IPS-NIHi11 (cell line): ENCODE results near the gene SLC22A12.
"Not testable (repeated sequence)": the region's sequence is repeated elsewhere in the genome, so short reads cannot be mapped to it uniquely, and the experiment has no call there.

Source experiments
- DNase-seq: peaks from one replicate; pipeline ENCODE4 v3.0.0; 2012; ENCODE audit warnings: mixed read lengths, low spot score

SLC22A12 gene

DNA sequence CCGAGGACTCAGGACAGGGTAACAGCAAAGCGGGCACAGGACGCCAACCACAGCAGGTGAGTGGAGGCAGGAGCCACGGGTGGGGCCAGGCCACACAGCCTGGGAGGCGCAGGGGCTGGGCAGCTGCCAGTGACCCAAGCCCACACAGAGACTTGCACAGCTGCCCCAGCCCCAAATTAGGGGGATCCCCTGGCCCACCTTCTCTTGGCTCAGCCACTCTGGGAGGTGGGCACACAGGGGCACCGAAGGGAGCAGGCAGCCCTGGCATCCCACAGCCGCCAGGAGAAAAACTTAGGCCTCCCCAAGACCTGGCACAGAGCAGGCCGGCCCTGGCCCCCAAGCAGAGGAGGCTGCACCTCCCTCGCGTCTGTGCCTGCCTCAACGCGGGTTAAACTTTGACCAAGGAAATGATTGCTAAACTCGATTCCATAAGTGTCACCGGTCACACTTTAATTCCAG lies at the start of gene SLC22A12:
SLC22A12 (plus strand) TSS at position 458 of the 459 bp plus-strand sequence. CDS start 337 bp downstream, outside the sequence.
- peak; percentile 7 for DNase-seq

DNA sequence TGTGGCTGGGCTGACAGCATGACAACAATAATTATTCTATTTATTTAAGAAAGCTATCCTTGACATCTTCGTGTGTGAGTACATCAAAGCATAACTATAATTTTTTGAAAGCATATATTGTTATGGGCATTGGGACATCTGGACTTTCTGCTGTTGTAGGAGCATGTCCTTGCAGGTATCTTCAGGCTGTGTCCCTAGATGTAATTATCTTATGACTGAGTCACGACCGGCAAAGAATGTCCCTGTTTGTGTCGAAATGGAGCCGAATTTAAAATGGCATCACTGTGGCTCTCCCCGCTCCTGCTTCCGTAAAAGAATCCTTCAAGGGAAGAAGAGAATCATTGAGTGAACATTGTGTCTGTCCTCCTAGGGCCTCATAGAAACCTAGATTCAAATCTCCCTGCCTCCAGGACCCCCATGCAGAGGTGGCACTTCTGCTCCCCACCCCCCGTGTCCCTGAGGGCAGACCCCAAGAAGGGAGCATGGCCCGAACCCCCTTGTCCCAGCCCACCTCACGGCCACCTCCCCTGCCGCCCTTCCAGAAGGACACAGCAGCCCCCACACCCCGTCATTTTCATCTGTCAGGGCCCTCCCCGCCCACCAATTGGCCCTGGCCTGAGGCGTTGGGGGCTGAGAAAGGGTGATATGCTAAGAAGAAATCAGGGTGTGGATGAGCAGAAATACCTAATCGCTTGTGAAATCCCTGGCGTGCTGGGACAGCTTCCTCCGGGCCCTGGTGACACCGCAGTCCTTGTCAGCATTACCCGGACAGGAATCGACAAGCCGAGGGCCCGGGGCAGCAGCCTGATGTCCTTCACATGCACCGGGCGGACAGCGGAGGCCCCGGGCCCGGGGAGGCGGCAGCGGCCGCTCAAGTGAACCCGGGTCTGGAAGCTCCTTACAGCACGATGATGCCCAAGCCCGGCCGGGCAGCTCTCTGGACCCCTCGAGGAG lies 48.6 kb upstream of the SLC22A12 start:
- no peak for DNase-seq

DNA sequence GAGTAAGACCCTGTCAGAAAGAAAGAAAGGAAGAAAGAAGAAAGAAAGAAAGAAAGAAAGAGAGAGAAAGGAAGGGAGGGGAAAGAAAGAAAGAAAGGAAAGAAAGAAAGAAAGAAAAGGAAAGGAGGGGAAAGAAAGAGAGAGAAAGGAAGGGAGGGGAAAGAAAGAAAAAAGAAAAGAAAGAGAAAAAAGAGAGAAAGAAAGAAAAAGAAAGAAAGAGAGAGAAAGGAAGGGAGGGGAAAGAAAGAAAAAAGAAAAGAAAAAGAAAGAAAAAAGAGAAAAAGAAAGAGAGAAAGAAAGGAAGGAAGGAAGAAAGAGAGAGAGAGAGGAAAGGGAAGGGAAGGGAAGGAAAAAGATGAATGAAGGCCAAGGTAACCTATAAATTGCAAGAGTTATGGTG lies 47.2 kb upstream of the SLC22A12 start:
- no peak for DNase-seq

DNA sequence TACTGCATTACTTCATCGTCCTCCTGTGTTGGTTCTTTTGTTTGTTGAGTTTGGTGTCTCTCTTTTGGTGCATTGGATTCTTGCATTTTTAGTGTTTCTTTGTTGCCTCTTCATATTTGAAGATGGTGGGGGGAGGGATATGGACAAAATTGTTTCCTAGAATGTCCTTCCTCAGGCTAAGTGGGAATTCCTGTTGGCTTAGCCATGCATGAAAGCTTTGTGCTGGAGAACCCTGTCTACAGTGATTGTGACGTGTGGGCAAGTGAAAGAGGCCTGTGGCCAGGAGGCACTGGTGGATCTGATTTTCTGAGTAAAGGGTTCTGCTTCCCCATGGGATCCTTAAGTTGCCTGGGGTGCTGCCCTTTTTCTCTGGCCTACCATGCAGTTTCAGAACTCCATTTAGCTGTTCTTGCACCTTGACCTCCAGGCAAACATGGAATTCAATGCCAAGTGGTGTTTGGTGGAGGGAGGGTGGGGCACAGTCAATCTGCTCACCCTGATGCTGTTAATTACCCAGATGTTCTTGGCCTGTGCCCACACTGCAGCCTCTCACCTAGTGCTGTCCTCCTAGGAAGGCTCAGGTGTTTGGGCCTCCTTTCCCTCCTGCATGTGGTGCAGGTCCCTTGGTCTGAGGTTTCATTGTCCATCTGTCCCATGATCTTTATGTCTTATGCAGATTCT lies 46.3 kb upstream of the SLC22A12 start:
- DNase-seq, result no peak

DNA sequence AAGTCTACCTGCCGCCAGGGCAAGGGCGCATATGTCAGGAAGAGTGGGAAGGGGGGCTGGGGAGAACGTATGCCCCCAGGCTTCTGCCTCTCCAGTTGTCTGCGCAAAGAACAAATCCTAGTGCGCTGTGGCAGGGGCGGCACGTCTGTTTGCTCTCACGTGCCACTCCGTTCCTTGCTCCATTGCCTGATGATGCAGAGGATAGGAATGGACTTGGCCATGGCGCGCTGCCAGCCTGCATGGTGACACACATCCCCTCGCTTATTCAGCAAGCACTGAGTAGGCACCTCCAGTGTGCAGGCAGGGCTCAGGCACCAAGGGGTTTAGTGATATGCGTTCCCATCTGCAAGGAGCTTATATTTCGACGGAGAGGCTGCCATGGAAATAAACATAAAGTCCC lies 45.4 kb upstream of the SLC22A12 start:
- DNase-seq, result no peak

DNA sequence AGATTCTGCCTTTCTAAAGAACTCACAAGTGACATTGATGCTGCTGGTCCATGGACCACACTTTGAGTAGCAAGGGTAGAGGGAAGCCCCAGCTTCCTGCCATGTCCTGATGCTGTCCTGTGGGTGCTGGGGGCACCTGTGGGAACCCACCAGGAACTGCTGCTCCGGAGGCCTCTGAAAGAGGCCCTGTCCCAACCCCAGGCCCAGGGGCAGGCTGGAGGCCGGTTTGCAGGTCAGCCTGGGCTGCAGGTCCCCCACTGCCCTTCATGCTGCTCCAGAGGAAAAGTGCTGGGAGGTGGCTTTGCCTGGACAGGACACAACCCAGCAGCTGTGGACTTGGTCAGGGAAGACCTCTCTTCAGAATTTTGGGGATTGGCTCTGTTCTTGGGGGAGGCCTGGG lies 44.8 kb upstream of the SLC22A12 start:
- DNase-seq, result no peak

DNA sequence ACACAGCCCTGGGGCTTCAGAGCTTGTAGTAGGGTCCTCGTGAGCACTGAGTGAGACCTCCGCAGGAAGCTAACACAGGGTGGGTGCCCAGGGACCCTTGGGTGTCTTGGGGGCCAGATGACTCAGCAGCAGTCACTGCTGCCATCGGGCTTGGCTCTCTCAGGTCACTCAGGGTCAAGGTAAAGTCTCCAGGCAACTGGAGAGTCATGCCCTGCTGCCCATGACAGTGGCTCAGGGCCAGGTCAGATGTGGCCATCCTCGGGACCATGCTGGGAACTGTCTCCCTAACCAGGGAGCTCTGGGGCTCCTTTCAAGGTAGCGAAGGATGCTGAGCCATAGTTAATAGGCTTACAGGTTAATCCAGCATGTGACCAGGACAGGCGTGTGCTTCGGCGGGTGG lies 44.4 kb upstream of the SLC22A12 start:
- no peak for DNase-seq

DNA sequence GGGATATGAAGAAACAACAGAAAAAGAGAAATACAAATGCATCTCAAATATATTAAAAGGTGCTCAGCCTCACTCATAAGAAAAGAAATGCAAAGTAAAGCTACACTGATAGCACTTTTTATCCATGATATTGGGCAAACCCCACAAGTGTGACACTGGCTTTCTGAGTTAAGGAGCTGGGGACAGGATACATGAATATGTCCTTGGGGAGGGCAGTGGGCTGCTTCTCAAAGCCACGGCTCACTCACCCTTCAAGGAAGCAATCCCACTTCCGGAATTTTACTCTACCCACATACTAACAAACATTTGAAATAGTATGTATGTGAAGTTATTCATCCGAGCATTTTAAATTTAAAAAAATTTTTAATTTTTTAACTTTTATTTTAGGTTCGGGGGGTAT lies 41.1 kb upstream of the SLC22A12 start:
- no peak for DNase-seq

DNA sequence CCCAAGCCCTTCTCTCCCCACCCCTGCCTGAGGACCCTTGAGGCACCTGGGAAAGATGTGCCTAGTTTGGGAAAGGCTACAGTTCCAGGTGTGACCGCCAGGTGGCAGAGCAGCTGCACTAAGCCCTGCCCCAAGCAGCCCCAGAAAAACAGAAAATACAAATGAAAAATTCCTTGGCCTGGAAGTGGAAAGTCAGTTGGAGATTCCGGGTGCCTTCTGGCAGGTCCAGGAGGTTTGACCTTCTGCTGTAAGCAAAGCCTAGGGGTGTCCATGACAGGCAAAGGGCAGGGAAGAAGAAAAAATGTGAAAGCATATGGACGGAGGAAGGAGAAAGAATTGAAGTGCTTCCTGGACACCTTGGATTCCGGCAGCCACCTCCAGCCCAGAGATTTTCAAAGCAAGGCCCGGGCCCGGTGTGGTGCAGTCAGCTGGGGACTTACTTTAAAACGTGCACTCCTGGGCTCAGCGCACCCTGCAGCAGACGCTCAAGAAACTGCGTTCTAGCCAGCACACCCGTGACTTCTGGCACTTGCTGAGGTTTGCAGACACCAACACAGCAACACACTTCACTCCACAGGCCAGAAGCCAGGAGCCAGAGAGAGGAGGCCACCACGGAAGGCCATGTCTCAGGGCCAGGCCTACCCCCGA lies 37.3 kb upstream of the SLC22A12 start:
- peak; percentile 83 for DNase-seq

DNA sequence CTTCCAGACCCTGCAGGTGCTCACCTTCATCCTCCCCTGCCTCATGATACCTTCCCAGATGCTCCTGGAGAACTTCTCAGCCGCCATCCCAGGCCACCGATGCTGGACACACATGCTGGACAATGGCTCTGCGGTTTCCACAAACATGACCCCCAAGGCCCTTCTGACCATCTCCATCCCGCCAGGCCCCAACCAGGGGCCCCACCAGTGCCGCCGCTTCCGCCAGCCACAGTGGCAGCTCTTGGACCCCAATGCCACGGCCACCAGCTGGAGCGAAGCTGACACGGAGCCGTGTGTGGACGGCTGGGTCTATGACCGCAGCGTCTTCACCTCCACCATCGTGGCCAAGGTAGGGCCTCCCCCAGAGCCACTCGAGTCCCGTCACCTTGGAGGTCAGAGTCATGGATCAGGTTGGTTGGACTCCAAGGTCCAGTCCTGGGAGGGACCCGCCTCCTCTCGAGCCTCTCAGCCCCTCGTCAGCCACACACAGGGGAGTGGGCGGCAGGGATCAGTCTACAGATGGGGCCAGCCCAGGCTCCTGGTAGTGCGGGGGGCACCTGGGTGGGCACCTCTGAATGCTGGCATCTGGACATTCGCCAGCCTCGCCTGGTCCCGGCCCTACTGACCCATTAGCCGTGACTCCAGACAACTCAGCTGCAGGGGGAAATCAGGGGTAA lies 34.8 kb upstream of the SLC22A12 start:
- DNase-seq, result no peak

DNA sequence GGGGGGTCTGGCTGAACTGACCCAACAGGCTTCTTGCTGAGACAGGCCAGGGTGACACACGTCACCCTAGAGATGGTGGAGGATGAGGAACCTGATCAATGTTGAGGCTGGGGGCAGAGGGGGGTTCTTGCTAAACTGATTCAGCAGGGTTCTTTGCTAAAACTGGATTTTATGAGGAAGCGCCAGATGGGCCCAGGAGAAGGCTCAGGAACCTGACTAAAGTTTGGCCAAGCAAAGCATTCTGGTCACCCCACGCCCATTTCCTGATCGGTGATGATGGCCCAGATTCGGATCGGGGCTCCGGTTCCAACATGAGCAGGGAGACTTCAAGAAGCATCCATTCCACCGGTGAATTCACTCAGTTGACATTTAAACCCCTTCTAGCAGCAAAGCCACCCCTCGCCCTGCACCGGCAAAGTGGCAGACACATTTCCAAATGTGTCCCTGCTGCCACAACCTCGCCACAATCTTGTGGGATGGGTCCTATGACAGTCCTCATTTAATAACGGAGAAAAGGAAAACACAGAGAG lies 34.2 kb upstream of the SLC22A12 start:
- no peak for DNase-seq

DNA sequence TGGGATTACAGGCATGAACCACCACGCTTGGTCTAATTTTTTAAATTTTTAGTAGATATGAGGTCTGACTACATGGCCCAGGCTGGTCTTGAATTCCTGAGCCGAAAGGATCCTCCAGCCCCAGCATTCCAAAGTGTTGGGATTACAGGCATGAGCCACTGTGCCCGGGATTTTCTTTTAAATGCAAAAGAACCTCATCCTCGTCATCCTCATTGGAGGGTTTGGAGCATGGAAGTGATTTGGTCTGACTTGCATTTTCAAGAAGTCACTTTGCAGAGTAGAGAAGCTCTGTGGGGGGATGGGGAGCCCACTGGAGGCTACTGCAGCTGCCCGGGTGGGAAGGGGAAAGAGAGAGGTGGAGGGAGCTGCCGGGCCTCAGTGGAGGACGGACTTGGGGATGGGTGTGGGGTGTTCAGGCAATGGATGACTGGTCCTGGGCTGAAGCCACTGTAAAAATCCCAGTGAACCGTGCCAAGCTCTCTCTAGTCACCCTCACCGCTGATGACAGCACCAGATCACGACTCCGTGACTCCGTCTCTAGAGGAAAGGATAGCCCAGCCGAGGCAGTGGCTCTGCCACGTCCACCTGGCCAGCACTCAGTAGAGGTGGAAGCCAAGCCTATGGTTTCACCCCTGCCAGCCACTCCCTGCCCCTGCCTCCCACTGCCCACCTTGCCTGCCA lies 32.8 kb upstream of the SLC22A12 start:
- DNase-seq, result no peak

DNA sequence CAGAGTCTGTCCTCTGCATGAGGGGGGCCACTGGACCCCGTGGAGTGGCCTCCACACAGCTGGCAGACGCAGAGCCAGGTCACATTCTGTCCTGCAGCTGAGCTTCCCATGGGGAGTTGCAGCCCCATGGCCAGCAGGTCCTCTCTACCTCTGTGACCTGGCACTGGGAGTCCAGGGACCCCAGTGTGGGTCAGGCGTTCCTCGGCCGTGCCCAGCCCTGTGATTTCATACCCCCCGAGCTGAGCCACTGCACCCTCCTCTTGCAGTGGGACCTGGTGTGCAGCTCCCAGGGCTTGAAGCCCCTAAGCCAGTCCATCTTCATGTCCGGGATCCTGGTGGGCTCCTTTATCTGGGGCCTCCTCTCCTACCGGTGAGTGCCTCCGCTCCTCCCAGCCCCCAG lies 32.2 kb upstream of the SLC22A12 start:
- DNase-seq, result no peak

DNA sequence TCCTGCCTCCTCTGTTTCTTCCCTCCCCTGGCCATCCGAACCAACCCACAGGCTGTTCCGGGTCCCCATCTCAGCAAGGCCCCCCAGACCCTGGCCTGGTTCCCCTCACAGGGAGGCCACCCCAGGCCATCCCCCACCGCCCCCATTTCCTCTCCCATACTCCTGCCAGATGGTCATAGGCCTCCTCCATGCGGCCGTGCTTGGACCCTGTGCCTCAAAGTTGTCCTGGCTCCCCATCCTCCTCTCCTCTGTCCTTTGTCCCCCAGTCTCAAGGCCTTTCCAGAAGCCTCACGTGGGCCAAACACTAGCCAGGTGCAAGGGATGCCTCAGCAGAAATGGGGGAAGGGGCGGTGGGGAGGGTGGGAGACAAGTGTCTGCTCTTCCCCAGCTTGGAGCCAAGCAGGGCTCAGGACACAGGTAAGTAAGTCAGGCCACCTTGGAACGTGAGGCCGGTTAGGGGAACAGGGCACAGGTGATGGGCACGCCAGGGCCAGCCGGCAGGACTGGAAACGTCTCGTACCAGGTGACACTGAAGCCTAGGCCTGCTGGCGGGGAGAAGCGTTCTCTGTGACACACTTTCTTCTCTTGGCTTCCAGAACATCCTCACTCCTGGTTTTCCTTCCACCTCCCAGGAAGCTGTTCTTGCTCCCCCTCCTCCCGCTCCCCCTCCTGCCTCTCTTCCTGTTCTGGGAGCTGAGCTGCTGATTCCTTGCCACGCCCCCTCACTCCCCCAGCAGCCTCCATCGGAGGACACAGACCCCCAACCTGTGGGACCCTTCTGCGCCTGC lies 31.5 kb upstream of the SLC22A12 start:
- DNase-seq, result peak; percentile 61

DNA sequence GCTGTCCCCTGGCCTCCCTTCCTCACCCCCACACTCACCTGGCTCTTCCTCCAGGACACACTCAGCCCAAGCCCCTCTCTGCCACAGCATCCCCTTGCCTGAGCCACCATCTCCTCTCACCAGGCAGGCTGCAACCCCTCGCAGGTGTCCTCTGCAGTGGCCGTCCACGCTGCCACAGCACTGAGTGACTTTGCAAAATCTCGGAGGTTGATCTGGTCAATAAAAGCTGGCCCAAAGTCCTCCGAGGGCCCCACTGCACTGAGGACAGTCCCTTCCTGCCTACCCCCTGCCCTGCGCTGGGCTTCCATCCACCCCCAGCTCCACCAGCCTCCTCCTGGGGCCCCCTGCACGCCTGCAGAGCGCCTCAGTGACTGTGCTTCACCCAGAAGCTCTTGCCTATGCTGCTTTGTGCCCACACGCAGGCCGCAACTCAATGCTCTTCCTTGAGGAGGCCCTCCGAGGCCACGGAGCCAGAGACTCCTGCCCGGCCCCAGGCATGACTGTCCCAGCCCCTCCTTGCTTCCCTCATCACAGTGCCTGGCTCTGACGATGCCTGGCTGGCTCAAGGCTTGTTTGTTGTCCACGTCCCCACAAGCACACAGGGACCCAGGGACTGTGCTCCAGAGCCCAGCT lies 30.8 kb upstream of the SLC22A12 start:
- no peak for DNase-seq

DNA sequence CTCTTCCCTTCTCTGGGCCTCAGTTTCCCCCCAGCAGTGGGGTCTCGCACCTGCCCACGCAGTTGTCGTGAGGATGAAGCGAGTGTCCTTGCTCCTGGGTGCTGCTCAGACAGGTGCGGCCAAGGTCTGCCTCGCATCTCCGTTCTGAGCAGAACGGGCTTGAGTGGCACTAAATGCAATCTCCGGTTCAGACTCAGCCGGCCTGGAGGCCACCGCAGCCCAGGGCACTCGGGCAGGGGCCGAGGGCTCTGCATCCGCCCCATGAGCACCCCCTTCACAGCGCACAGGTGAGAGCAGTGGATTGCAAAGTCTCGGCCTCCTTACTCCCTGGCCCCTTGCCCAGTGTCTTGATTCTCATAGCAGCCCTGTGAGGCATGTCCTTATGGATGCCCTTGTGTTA lies 30.1 kb upstream of the SLC22A12 start:
- no peak for DNase-seq

DNA sequence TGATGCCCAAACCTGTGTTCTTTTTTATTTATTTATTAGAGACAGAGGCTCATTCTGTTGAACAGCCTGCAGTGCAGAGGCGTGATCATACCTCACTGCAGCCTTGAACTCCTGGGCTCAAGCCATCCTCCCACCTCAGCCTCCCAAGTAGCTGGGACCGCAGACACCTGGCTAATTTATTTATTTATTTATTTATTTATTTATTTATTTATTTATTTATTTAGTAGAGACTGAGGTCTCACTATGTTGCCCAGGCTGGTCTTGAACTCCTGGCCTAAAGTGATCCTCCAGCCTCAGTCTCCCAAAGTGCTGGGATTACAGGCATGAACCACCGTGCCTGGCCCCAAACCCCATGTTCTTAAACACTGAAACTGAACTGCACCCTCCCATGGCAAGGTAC lies 29.6 kb upstream of the SLC22A12 start:
- DNase-seq, result not testable (repeated sequence)

DNA sequence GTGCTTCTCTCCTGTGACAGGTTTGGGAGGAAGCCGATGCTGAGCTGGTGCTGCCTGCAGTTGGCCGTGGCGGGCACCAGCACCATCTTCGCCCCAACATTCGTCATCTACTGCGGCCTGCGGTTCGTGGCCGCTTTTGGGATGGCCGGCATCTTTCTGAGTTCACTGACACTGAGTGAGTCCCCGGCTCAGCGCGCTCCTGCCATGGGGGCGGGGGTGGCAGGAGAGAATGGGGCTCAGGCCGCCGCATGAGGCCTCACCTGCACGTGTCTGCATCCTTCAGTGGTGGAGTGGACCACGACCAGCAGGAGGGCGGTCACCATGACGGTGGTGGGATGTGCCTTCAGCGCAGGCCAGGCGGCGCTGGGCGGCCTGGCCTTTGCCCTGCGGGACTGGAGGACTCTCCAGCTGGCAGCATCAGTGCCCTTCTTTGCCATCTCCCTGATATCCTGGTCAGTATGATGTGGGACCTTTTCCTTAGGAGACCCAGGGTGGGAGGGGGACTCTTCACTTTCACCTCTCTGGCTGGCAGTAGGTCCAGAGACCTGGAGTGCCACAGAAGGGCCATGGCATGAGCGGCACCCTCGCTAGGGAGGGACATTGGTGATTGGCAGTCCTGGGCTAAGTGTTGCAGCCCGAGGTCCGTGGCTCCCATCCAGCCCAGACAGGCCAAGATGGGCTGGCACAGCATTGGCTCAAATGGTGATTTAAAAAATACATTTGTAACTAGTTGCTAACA lies 28.9 kb upstream of the SLC22A12 start:
- no peak for DNase-seq

DNA sequence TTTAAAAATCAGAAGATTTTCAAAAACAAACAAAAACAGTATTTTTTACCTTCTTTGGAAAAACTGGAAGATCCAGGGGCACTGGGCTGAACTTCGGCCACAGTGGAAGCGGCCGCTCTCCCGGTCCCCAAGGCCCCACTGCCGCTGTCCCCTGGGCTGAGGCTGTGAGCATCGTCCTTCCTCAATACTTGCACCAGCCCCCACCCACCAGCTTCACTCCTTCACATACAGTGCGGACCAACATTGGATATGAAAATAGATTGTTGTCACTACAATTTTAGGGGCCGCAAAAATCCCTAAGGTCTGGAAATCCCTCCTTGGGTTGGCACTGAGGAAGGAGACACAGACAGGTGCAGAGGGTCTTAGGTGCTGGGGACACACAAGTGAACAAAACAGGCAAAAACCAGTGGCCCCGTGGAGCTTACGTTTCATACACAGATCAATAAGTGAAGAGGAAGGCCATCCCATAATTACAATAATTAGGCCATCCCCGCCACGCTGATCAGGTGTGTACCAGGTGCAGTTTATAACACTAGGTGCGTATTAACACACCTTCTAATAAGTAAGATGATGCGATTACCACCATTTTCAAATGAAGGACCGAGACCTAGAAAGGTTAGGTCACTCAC lies 28.2 kb upstream of the SLC22A12 start:
- DNase-seq, result no peak
